Endometrial microvascular endothelial cells (primary cell): ENCODE results near the gene ATG5. TPM values are rescaled to one million over a fixed set of nuclear protein-coding genes. Genes with fewer than 3 reads are reported as not detected.
"Not testable (repeated sequence)": the region's sequence is repeated elsewhere in the genome, so short reads cannot be mapped to it uniquely, and the experiment has no call there.

Source experiments
- in situ Hi-C: cut with HindIII; loops from 2 replicates; pipeline ENCODE4 v1.10.0; 2017; ENCODE audit warnings: low sequenced_read_pairs, low pct_unique_long_range_greater_than_20kb; ENCODE audit errors: inconsistent ontology term
- total RNA-seq: library from RNA; depleted of rRNA; stranded (reverse); fragments of >200 nt; gene quantifications from one replicate; pipeline ENCODE4 v1.2.3, GENCODE V29; 2015; ENCODE audit errors: inconsistent ontology term

ATG5 gene
- total RNA-seq, 1 donor from 2014 or later, result 51.4 TPM

GRCh38 chr6:106269268-106269919 is 56.2 kb downstream of the ATG5 start:
- in situ Hi-C loops, result not testable (repeated sequence)

- in situ Hi-C loops, result not testable (repeated sequence)
Observed at GRCh38 chr6:106268500-106268899, 57.1 kb downstream of the ATG5 start.

GRCh38 chr6:106264433-106264832 is 61.1 kb downstream of the ATG5 start:
- in situ Hi-C loops, result not testable (repeated sequence)

GRCh38 chr6:106259748-106260147 is 65.8 kb downstream of the ATG5 start:
- in situ Hi-C loops, result not testable (repeated sequence)

GRCh38 chr6:106258726-106259125 is 66.8 kb downstream of the ATG5 start:
- in situ Hi-C loops, result no loop called here

- in situ Hi-C loops, result no loop called here
Observed at GRCh38 chr6:106257195-106257594, 68.4 kb downstream of the ATG5 start.

GRCh38 chr6:106256201-106256968 is 69.2 kb downstream of the ATG5 start:
- in situ Hi-C loops, result no loop called here

- in situ Hi-C loops, result no loop called here
Observed at GRCh38 chr6:106255306-106255705, 70.3 kb downstream of the ATG5 start.

- in situ Hi-C loops, result no loop called here
Observed at GRCh38 chr6:106254636-106255035, 70.9 kb downstream of the ATG5 start.

GRCh38 chr6:106253731-106254130 is 71.8 kb downstream of the ATG5 start:
- in situ Hi-C loops, result no loop called here

GRCh38 chr6:106253172-106253571 is 72.4 kb downstream of the ATG5 start:
- in situ Hi-C loops, result no loop called here

GRCh38 chr6:106252687-106253086 is 72.9 kb downstream of the ATG5 start:
- in situ Hi-C loops, result no loop called here

- in situ Hi-C loops, result not testable (repeated sequence)
Observed at GRCh38 chr6:106251531-106252255, 73.9 kb downstream of the ATG5 start.

- in situ Hi-C loops, result no loop called here
Observed at GRCh38 chr6:106250953-106251352, 74.6 kb downstream of the ATG5 start.

- in situ Hi-C loops, result no loop called here
Observed at GRCh38 chr6:106249658-106250057, 75.9 kb downstream of the ATG5 start.

GRCh38 chr6:106247733-106248132 is 77.8 kb downstream of the ATG5 start:
- in situ Hi-C loops, result no loop called here

- in situ Hi-C loops, result no loop called here
Observed at GRCh38 chr6:106247293-106247692, 78.3 kb downstream of the ATG5 start.

- in situ Hi-C loops, result no loop called here
Observed at GRCh38 chr6:106244931-106245330, 80.6 kb downstream of the ATG5 start.

- in situ Hi-C loops, result no loop called here
Observed at GRCh38 chr6:106244521-106244920, 81.0 kb downstream of the ATG5 start.

GRCh38 chr6:106243261-106243660 is 82.3 kb downstream of the ATG5 start:
- in situ Hi-C loops, result no loop called here
